NCI-H2171 (cell line): ENCODE data around the gene CD53.
"Not testable (repeated sequence)": the region's sequence is repeated elsewhere in the genome, so short reads cannot be mapped to it uniquely, and the experiment has no call there.

Experiments
- DNase-seq: peaks from one replicate; lab custom pipeline; 2025; lab: John Stamatoyannopoulos, UW

The CD53 gene

GRCh38 chr1:110916669-110917306 lies 43.8 kb downstream of the CD53 start:
- DNase-seq = no peak

GRCh38 chr1:110918016-110918415 lies 45.1 kb downstream of the CD53 start:
- no peak for DNase-seq

DNA sequence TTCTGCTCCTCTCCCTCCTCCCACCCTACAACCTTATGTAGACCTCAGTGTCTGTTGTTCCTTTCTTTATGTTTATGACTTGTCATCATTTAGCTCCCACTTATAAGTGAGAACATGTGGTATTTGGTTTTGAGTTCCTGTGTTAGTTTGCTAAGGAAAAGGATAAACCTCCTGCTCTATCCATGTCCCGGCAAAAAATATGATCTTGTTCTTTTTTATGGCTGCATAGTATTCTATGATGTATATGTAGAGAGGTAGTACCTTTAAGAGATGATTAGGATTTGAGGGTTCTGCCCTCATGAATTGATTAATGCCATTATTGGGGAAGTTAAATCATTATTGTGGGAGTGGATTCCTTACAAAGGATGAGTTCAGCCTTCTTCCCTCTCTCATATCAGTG lies 49.0 kb downstream of the CD53 start:
- no peak for DNase-seq

DNA sequence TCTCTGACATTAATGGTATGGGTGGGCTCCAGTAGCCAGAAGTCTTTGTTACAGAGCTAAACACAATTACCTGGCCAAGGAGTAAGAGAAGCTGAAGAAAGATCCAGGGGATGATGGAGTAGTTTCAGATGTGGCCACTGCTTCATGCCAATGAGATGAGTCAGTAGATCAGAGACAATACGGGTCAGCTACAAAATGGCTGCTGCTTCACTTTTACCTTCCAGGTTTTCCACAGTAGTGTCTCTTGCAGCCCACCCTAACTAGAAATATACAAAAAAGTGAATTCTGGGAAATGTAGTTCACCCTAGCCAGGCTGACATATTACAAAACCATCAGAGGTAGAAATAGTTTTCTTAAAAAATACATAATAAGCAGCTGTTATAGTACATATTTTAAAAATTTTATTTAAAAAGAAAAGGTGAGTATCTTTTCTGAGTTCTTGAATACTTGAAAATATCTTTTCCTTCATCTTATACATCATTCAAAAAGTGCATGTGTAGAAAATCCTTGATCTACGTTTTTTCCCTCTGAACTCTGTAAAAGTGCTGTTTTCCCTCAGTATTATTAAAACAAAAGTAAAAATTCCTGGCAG lies 54.6 kb downstream of the CD53 start:
- no peak for DNase-seq

GRCh38 chr1:110928191-110928590 lies 55.2 kb downstream of the CD53 start:
- DNase-seq = no peak

GRCh38 chr1:110928904-110929303 lies 56.0 kb downstream of the CD53 start:
- no peak for DNase-seq

GRCh38 chr1:110931097-110931496 lies 58.1 kb downstream of the CD53 start:
- not testable (repeated sequence) for DNase-seq

DNA sequence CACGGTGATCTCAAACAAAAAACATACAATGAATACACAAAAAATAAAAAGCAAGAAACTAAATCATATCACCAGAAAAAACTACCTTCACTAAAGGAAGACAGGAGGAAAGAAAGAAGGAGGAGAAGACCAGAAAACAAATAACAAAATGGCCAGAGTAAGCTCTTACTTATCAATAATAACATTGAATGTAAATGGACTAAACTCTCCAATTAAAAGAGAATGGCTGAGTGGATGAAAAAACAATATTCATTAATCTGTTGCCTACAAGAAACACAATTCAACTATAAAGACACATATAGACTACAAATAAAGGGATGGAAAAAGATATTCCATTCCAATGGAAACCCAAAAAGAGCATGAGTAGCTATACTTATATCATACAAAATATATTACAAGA lies 63.6 kb downstream of the CD53 start:
- no peak for DNase-seq

DNA sequence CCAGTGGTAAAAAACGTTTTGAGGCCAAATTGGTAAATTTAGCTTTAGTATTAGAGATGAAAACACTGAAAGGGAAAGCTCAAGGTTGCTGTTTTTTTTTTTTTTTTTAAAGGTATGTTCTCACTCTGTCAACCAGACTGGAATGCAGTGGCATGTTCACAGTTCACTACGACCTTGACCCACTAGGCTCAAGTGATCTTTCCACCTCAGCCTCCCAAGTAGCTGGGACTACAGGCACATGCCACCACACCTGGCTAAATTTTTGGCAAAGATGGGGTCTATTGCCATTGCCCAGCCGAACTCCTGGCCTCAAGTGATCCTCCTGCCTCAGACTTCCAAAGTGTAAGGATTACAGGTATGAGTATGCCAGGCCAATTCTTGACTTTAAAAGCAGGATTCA lies 71.9 kb downstream of the CD53 start:
- DNase-seq = no peak

DNA sequence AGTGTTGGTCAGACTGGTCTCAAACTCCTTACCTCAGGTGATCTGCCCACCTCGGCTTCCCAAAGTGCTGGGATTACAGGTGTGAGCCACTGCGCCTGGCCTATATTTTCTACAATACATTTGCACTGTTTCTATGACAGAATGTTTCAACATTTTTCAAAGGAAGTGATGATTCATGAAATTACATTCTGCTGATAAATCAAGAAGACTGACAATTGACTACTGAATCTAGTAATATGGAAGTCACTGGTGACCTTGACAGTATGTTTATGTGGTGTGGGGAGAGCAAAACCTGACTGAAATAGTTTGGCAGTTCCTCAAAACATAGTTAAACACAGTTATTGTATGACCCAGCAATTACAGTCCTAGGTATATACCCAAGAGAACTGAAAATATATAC lies 72.7 kb downstream of the CD53 start:
- DNase-seq = no peak

DNA sequence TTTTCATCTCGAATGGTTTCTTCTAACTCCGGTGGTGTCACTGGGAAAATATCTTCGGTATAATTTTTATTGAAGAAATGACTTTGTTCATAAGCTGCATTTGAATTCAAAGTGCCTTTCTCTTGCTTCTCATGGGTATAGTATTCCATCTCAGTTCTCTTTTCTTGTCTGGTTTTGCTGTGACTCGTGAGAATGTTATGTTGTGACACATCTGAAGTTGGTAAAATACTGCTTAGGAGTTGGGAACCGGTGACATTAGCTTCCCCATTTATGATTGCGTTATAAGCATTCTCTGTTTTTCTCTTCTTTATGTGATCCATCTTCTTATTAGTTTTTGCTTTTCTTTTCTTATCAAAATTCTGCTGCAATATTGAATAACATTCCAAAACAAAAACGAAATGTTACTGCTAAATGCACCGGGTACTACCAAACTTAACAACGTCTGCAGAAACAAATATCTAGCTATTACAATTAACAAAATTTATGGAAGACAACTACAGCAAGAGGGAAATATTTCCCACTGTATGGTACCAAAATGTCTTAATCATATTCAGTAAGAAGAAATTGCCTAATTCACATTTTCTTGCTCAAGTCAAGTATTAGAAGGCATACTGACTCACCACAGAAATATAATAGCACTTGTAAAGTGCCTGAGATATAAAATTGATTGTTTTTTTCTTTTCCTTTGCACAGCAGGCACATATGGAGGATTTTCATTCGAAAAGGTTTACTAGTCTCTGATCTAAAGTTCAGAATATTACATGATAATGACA lies 75.3 kb downstream of the CD53 start:
- DNase-seq = no peak
